ENCODE measurements around the gene CD40.
A peak's percentile ranks its signal among the peaks of the same experiment; 100 is the strongest.

CD40 gene

DNA sequence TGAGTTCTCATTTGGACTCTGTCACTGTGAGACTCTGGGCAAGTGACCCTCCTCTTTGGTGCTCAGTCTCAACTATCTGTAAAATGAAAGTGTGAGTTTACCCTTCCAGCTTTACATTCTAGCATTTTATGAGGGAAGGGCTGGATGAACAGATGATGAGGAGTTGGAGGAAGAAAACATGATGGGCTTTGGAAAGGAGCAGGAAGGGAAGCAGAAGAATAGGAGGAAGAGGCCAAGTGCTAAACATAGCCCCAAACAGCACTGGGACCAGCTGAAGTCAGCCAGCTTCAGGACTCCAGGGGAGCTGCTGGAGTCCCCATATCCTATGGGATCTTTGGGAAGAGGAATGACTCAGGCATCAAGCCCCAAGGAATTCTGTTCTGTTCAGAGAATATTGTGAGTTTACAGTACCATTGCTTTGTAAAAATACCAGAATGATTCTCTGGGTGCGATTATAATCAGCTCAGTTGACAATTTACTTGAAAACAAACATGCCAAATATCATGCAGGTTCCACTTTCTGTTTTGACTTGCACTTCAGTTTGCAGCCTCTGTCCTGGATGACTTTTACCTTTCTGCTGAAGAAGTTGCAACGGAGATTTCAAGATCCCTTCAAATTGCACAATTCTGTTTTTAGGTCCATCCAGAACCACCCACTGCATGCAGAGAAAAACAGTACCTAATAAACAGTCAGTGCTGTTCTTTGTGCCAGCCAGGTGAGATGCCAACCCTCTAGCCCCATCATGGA lies 3.2 kb downstream of the CD40 start:
- TF ChIP-seq, protein P1, sequence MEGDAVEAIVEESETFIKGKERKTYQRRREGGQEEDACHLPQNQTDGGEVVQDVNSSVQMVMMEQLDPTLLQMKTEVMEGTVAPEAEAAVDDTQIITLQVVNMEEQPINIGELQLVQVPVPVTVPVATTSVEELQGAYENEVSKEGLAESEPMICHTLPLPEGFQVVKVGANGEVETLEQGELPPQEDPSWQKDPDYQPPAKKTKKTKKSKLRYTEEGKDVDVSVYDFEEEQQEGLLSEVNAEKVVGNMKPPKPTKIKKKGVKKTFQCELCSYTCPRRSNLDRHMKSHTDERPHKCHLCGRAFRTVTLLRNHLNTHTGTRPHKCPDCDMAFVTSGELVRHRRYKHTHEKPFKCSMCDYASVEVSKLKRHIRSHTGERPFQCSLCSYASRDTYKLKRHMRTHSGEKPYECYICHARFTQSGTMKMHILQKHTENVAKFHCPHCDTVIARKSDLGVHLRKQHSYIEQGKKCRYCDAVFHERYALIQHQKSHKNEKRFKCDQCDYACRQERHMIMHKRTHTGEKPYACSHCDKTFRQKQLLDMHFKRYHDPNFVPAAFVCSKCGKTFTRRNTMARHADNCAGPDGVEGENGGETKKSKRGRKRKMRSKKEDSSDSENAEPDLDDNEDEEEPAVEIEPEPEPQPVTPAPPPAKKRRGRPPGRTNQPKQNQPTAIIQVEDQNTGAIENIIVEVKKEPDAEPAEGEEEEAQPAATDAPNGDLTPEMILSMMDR (IDR thresholded peaks at IDR 0.05; ENCODE audit: insufficient read depth, low read depth, low read length, missing control alignments) = no peak

DNA sequence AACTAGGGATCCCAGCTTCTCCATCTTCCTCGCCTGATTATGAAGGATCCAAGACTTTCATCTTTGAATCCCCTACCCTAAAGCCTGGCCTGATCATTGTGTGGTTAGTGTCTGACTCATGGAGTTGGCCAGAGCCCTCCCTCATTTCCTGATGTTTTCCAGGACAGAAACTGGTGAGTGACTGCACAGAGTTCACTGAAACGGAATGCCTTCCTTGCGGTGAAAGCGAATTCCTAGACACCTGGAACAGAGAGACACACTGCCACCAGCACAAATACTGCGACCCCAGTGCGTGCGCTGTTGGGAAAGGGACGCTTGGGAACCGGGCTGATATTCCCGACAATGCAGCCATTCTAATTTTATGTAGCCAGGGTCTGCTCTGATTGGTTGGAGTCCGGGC lies 4.0 kb downstream of the CD40 start:
- no peak overlapping the region for H3K4me3 ChIP-seq (ENCODE audit: low read length)
- DNase-seq (ENCODE audit: low read depth) = peak; percentile 65
- TF ChIP-seq, protein P1 (IDR thresholded peaks at IDR 0.05; ENCODE audit: insufficient read depth, low read depth, low read length, missing control alignments) = no peak

More for the DNA sequence above, 3.2 kb downstream of the CD40 start:
- no peak for DNase-seq (ENCODE audit: low read depth)
- no peak overlapping the region for H3K4me3 ChIP-seq (ENCODE audit: low read length)

DNA sequence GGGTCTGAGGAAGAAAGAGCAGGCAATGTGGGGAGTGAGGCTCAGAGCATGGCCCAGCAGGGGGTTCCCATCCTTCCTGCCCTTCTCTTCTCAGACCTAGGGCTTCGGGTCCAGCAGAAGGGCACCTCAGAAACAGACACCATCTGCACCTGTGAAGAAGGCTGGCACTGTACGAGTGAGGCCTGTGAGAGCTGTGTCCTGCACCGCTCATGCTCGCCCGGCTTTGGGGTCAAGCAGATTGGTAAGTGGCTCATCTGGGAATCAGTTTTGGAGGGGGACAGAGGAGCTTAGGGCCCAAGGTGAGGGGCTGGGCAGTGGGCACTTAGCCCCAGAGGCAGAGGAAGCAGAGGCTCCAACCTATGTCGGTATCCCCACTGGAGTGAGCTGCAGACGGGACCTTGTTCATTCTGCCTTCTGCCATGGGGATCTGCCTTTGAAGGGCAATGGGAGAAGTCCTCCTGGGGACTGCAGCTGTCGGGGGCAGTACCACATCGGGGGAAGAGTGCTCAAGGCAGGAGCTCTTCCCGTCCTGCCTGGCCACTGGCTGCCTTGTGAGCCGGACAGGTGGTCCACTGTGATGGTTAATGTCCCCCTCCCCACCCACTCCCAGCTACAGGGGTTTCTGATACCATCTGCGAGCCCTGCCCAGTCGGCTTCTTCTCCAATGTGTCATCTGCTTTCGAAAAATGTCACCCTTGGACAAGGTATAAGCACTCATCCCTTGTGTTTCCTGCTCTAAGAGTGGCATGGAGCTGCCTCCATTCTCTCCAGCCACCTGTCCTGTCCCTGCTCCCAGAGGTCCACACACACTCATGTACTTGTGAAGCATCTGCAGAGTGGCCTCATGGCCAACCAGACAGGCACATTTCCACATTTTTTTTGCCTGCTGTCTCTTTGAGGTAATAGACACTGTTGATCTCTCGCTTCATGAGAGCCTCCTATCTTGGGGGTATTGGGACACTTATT lies 4.7 kb downstream of the CD40 start:
- DNase-seq (ENCODE audit: low read depth) = no peak
- H3K4me3 ChIP-seq (ENCODE audit: low read length) = no peak overlapping the region
- TF ChIP-seq, protein P1 (IDR thresholded peaks at IDR 0.05; ENCODE audit: insufficient read depth, low read depth, low read length, missing control alignments) = no peak

DNA sequence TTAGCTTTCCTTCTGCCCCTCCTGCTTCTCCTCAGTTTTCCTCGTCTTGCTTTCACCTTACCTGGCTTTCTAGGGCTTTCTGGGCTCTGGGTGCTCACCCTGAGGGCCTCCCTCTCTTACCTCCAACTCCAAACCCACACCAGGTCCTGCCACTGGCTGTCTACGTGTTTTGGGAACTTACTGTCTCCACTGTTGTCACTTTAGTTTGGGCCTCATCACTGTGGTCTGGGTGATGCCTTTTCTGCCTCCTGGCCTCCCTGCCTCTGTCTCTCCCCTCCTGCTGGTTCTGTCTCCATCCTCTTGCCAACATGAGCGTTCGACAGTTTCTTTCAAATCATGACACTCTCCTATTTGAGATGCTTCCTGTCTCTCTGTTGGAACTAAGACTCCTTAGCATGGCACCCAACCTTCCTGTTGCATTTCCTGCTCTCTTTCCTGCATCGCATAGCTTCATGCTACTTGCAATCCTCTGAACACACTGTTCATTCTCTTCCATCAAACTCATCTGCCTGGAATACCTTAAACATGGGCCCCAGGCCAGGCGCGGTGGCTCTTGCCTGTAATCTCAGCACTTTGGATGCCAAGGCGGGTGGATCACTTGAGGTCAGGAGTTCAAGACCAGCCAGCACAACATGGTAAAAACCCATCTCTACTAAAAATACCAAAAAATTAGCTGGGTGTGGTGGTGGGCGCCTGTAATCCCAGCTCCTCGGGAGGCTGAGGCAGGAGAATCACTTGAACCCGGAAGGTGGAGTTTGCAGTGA lies 5.5 kb downstream of the CD40 start:
- TF ChIP-seq, protein P1 (IDR thresholded peaks at IDR 0.05; ENCODE audit: insufficient read depth, low read depth, low read length, missing control alignments) = no peak
- DNase-seq (ENCODE audit: low read depth) = no peak

DNA sequence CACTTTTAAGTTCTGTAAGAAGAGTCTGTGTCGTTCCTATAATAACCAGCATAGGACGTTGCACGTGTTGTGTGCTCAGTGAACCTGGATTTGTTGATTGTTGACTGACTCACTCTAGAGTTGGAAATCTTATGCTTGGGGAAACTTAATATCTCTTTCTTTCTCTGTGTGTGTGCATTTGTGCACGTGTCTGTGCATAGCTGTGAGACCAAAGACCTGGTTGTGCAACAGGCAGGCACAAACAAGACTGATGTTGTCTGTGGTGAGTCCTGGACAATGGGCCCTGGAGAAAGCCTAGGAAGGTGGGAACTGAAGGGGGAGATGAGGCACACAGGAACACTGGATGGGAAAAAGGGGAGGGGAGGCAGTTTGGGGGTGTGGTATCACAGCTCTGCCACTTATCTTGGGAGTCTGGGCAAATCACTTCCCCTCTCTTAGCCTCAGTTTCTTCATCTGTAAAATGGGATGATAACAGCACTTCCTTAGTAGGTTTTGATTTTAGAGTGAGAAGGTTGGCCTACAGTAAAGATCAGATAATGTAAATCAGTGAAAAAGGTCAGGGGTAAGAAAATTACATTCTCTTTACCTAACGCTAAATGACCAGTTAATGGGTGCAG lies 8.4 kb downstream of the CD40 start:
- peak; percentile 27 for DNase-seq (ENCODE audit: low read depth)
- TF ChIP-seq, protein P1 (IDR thresholded peaks at IDR 0.05; ENCODE audit: insufficient read depth, low read depth, low read length, missing control alignments) = no peak
- no peak overlapping the region for H3K4me3 ChIP-seq (ENCODE audit: low read length)

More for the DNA sequence above, 5.5 kb downstream of the CD40 start:
- no peak overlapping the region for H3K4me3 ChIP-seq (ENCODE audit: low read length)

DNA sequence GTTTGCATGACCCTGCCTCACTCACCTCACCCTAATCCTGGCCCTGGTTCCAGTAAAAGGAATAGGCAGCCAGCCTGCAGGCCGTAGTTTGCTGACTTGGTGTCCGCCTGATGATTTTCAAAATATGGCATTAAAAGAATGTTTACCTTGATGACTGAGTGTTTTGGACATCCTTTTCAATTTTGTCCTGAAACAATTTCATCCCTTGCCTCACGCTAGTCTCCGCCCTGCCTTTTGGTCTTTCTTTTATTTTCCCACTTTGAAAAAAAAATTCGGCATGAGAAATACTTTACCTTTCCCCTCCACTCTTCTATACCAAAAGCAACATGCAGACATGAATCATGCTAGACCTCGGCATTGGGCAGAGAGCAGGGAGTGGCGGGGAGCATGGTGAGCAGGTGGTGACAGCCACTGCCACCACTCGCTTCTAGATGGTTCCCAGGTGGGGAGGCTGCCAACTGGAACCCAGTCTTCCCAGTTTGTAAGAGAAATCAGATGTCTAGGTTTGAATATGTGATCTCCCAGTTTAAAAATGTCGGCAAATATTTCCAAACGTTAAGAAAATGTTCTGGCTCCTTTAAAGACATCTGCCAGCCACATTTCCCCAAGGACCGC lies 9.4 kb downstream of the CD40 start:
- DNase-seq (ENCODE audit: low read depth) = no peak
- TF ChIP-seq, protein P1 (IDR thresholded peaks at IDR 0.05; ENCODE audit: insufficient read depth, low read depth, low read length, missing control alignments) = no peak
- H3K4me3 ChIP-seq (ENCODE audit: low read length) = no peak overlapping the region

All from epithelial cell of esophagus (primary cell).